PC-3 (cell line): Measurements from ENCODE around the gene COL7A1.

ENCODE experiments used
- CTCF ChIP-seq: fragments of 300-600 bp; sonication (generic); conservative IDR thresholded peaks from 2 replicates; pipeline ENCODE4 v1.5.1; 2017; ENCODE audit warnings: antibody characterized with exemption, low read depth, mild to moderate bottlenecking, low read length
- EZH2 ChIP-seq: fragments of 300-600 bp; sonication (generic); IDR thresholded peaks from one replicate; pipeline ENCODE4 v1.6.1; 2017; ENCODE audit warnings: antibody characterized with exemption, mild to moderate bottlenecking, low read length; ENCODE audit not compliant: unreplicated experiment
- EZH2phosphoT487 ChIP-seq: fragments of 300-600 bp; sonication (generic); IDR thresholded peaks from 2 replicates; pipeline ENCODE4 v1.6.1; 2018; ENCODE audit warnings: mild to moderate bottlenecking, antibody characterized with exemption, low read length, borderline replicate concordance

GRCh38 chr3:48596157-48596556 is 1.0 kb upstream of the COL7A1 start:
- no peak for TF ChIP-seq CTCF
- no peak for TF ChIP-seq EZH2phosphoT487
- TF ChIP-seq EZH2: no peak
